ENCODE data around the gene PPP2R2C.

- no peak for TF ChIP-seq EZH2phosphoT487 (IDR thresholded peaks at IDR 0.05; ENCODE audit: borderline replicate concordance, low read length)
- TF ChIP-seq, protein P1, sequence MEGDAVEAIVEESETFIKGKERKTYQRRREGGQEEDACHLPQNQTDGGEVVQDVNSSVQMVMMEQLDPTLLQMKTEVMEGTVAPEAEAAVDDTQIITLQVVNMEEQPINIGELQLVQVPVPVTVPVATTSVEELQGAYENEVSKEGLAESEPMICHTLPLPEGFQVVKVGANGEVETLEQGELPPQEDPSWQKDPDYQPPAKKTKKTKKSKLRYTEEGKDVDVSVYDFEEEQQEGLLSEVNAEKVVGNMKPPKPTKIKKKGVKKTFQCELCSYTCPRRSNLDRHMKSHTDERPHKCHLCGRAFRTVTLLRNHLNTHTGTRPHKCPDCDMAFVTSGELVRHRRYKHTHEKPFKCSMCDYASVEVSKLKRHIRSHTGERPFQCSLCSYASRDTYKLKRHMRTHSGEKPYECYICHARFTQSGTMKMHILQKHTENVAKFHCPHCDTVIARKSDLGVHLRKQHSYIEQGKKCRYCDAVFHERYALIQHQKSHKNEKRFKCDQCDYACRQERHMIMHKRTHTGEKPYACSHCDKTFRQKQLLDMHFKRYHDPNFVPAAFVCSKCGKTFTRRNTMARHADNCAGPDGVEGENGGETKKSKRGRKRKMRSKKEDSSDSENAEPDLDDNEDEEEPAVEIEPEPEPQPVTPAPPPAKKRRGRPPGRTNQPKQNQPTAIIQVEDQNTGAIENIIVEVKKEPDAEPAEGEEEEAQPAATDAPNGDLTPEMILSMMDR (conservative IDR thresholded peaks at IDR 0.05; ENCODE audit: low read depth, low read length): no peak
- TF ChIP-seq EZH2 (IDR thresholded peaks at IDR 0.05; ENCODE audit: low read length, unreplicated experiment): no peak
Measured at GRCh38 chr4:6422105-6422504, 50.3 kb downstream of the PPP2R2C start.

Measured in PC-3 (cell line).